Activated CD4-positive, alpha-beta T cell treated with anti-CD3 and anti-CD28 coated beads, Interleukin-2, Interleukin-6, amounts not matched to agents 100 ng/mL and 50 ng/mL, durations not matched to agents 16 hours and 8 hours (primary cell): ENCODE results near the gene HDAC6.
"Not testable (repeated sequence)": the region's sequence is repeated elsewhere in the genome, so short reads cannot be mapped to it uniquely, and the experiment has no call there.

Experiments used
- DNase-seq: peaks from one replicate; pipeline ENCODE4 v3.0.0-alpha.2; 2020

The HDAC6 gene

GRCh38 chrX:48826876-48827653 lies 25.2 kb downstream of the HDAC6 start:
- no peak for DNase-seq

DNA sequence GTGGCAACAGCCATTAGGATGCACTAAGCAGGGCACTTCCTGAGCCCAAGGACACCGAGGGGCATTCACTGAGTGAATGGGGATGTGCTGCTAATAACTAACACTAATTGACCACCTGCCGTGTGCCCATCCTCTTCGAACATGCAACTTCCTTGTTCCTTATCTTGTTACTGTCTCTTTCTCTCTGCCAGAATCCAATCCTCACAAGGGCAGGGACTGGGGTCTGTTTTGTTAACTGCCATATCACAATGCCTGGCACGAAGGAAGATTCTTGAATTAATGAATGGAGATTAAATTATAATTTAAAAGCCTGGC lies 25.7 kb downstream of the HDAC6 start:
- no peak for DNase-seq

DNA sequence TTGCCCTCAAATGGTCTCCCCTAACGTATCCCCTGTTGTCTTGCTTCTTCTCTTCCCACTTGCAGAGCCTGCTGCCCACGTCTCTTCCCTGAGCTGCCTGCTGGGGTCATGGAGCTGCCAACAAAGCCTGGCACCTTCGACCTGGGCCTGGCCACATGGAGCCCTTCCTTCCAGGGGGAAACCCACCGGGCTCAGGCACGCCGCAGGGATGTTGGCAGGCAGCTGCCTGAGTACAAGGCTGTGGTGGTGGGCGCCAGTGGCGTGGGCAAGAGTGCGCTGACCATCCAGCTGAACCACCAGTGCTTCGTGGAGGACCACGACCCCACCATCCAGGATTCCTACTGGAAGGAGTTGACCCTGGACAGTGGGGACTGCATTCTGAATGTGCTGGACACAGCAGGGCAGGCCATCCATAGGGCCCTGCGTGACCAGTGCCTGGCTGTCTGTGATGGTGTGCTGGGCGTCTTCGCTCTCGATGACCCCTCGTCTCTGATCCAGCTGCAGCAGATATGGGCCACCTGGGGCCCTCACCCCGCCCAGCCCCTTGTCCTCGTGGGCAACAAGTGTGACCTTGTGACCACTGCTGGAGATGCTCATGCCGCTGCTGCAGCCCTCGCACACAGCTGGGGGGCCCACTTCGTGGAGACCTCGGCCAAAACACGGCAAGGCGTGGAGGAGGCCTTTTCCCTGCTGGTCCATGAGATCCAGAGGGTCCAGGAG lies 27.3 kb downstream of the HDAC6 start:
- DNase-seq: no peak

- DNase-seq: no peak
These were observed 29.5 kb downstream of the HDAC6 start for GRCh38 chrX:48831136-48831908.

GRCh38 chrX:48831909-48832291 lies 30.0 kb downstream of the HDAC6 start:
- no peak for DNase-seq

GRCh38 chrX:48833542-48834138 lies 31.8 kb downstream of the HDAC6 start:
- no peak for DNase-seq

- DNase-seq: no peak
These were observed 32.5 kb downstream of the HDAC6 start for GRCh38 chrX:48834383-48834709.

GRCh38 chrX:48835524-48836329 lies 33.9 kb downstream of the HDAC6 start, which contains the start of gene PCSK1N:
PCSK1N (minus strand) TSS chrX:48835610; CDS start chrX:48835532, 78 bp downstream.
- no peak for DNase-seq

GRCh38 chrX:48839686-48840085 lies 37.8 kb downstream of the HDAC6 start:
- DNase-seq: no peak

DNA sequence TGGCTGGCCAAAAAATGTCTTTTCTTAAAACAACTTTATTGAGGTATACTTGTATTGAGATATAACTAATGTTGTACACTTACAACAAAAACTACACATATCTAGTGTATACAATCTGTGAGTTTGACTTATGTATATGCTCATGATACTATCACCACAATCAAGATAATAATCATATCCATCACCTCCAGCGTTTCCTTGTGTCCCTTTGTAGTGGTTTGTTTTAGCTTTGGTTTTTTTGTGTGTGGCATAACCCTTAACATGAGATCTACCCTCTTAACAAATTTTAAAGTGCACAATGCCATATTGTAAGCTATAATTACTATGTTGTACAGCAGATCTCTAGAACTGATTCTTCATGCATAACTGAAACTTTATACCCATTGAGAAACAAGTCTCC lies 47.0 kb downstream of the HDAC6 start:
- DNase-seq: no peak

DNA sequence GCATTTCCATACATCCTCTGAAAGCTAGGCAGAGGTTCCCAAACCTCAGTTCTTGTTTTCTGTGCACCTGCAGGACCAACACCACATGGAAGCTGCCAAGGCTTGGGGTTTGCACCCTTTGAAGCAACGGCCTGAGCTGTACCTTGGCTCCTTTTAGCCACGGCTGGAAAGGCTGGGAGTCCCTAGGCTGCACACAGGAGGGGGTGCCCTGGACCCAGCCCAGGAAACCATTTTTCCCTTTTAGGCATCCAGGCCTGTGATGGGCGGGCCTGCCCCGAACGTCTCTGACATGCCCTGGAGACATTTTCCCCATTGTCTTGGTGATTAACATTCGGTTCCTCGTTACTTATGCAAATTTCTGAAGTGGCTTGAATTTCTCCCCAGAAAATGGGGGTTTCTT lies 51.0 kb downstream of the HDAC6 start:
- DNase-seq: no peak

- DNase-seq: not testable (repeated sequence)
These were observed 51.6 kb downstream of the HDAC6 start for GRCh38 chrX:48853494-48853893.

GRCh38 chrX:48854121-48854804 lies 52.4 kb downstream of the HDAC6 start:
- DNase-seq: not testable (repeated sequence)

GRCh38 chrX:48854898-48855297 lies 53.0 kb downstream of the HDAC6 start:
- DNase-seq: peak; percentile 13

GRCh38 chrX:48864210-48864609 lies 62.3 kb downstream of the HDAC6 start:
- DNase-seq: no peak

DNA sequence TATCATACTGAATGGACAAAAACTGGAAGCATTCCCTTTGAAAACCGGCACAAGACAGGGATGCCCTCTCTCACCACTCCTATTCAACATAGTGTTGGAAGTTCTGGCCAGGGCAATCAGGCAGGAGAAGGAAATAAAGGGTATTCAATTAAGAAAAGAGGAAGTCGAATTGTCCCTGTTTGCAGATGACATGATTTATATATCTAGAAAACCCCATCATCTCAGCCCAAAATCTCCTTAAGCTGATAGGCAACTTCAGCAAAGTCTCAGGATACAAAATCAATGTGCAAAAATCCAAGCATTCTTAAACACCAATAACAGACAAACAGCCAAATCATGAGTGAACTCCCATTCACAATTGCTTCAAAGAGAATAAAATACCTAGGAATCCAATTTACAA lies 70.2 kb downstream of the HDAC6 start:
- not testable (repeated sequence) for DNase-seq
